Measurements from ENCODE around the gene PARD3B. TPM values are rescaled to one million over a fixed set of nuclear protein-coding genes. Genes with fewer than 3 reads are reported as not detected.

Gene PARD3B
- polyA plus RNA-seq, 3 donors, result not detected

GRCh38 chr2:205585449-205586383, 1040.4 kb downstream of the PARD3B start:
- DNase-seq, result no peak
- Histone ChIP-seq H3K4me3 (replicated peaks in 1 of 3; ENCODE audit: low read depth in 2 of 3, low read length in 3 of 3) (no peak overlapping the region), H4K20me1 (ENCODE audit: insufficient read depth, low read length) (no peaks in the 10 kb centered on the region), H3K4me1 (ENCODE audit: control insufficient read depth in 1 of 2, insufficient read depth in 2 of 2, low read length in 2 of 2) (no peaks in the 10 kb centered on the region), H3K36me3 (replicated peaks in 1 of 2; ENCODE audit: control insufficient read depth in 1 of 2, insufficient read depth in 2 of 2, low read length in 2 of 2) (no peaks in the 10 kb centered on the region), H3K9me3 (replicated peaks in 1 of 2; ENCODE audit: control insufficient read depth in 1 of 2, insufficient read depth in 1 of 2, low read length in 2 of 2) (no peaks in the 10 kb centered on the region), H2AFZ (ENCODE audit: insufficient read depth, low read depth, low read length, poor library complexity, severe bottlenecking) (no peak overlapping the region), H3K79me2 (ENCODE audit: insufficient read depth, low read length) (no peaks in the 10 kb centered on the region), H3K27ac (ENCODE audit: low read depth in 1 of 2, low read length in 2 of 2) (no peak overlapping the region), H3K4me2 (replicated peaks; ENCODE audit: extremely low read depth, low read length, poor library complexity, severe bottlenecking) (no peak overlapping the region), H3K9ac (ENCODE audit: insufficient read depth, low read length, poor library complexity, severe bottlenecking) (no peak overlapping the region), H3K27me3 (ENCODE audit: control insufficient read depth in 2 of 2, insufficient read depth in 2 of 2, low read length in 2 of 2) (no peaks in the 10 kb centered on the region)
- WGBS (ENCODE audit: insufficient coverage), result 62% methylated on average over 3 of the region's 10 CpGs
- no peaks in the 10 kb centered on the region for H3K36me3 Mint-ChIP-seq
- H3K27me3 Mint-ChIP-seq (ENCODE audit: low read depth in 3 of 3), result peaks cover 3 to 7% (median 5%) of the 10 kb centered on the region in 3 donors
- intact Hi-C loops (cut with micrococcal nuclease), result no loop called here
- H3K27ac Mint-ChIP-seq, result no peak overlapping the region
- no peak overlapping the region for H3K4me3 Mint-ChIP-seq
- peaks cover 0 to 8% (median 2%) of the 10 kb centered on the region in 7 donors for H3K9me3 Mint-ChIP-seq
- H3K4me1 Mint-ChIP-seq, result no peaks in the 10 kb centered on the region
- TF ChIP-seq, protein P1, sequence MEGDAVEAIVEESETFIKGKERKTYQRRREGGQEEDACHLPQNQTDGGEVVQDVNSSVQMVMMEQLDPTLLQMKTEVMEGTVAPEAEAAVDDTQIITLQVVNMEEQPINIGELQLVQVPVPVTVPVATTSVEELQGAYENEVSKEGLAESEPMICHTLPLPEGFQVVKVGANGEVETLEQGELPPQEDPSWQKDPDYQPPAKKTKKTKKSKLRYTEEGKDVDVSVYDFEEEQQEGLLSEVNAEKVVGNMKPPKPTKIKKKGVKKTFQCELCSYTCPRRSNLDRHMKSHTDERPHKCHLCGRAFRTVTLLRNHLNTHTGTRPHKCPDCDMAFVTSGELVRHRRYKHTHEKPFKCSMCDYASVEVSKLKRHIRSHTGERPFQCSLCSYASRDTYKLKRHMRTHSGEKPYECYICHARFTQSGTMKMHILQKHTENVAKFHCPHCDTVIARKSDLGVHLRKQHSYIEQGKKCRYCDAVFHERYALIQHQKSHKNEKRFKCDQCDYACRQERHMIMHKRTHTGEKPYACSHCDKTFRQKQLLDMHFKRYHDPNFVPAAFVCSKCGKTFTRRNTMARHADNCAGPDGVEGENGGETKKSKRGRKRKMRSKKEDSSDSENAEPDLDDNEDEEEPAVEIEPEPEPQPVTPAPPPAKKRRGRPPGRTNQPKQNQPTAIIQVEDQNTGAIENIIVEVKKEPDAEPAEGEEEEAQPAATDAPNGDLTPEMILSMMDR (IDR thresholded peaks at IDR 0.05), result no peak

GRCh38 chr2:205586626-205587025, 1041.4 kb downstream of the PARD3B start:
- Histone ChIP-seq H3K27me3 (ENCODE audit: control insufficient read depth in 2 of 2, insufficient read depth in 2 of 2, low read length in 2 of 2) (no peaks in the 10 kb centered on the region), H3K27ac (ENCODE audit: low read depth in 1 of 2, low read length in 2 of 2) (no peak overlapping the region), H3K4me3 (replicated peaks in 1 of 3; ENCODE audit: low read depth in 2 of 3, low read length in 3 of 3) (no peak overlapping the region), H3K36me3 (replicated peaks in 1 of 2; ENCODE audit: control insufficient read depth in 1 of 2, insufficient read depth in 2 of 2, low read length in 2 of 2) (no peaks in the 10 kb centered on the region), H4K20me1 (ENCODE audit: insufficient read depth, low read length) (no peaks in the 10 kb centered on the region), H3K79me2 (ENCODE audit: insufficient read depth, low read length) (no peaks in the 10 kb centered on the region), H2AFZ (ENCODE audit: insufficient read depth, low read depth, low read length, poor library complexity, severe bottlenecking) (no peak overlapping the region), H3K4me1 (ENCODE audit: control insufficient read depth in 1 of 2, insufficient read depth in 2 of 2, low read length in 2 of 2) (no peaks in the 10 kb centered on the region), H3K9ac (ENCODE audit: insufficient read depth, low read length, poor library complexity, severe bottlenecking) (no peak overlapping the region), H3K9me3 (replicated peaks in 1 of 2; ENCODE audit: control insufficient read depth in 1 of 2, insufficient read depth in 1 of 2, low read length in 2 of 2) (no peaks in the 10 kb centered on the region), H3K4me2 (replicated peaks; ENCODE audit: extremely low read depth, low read length, poor library complexity, severe bottlenecking) (no peak overlapping the region)
- DNase-seq, result no peak
- no peaks in the 10 kb centered on the region for H3K36me3 Mint-ChIP-seq
- H3K9me3 Mint-ChIP-seq, result peaks cover 0 to 8% (median 2%) of the 10 kb centered on the region in 7 donors
- no peak overlapping the region for H3K4me3 Mint-ChIP-seq
- TF ChIP-seq, protein P1 (IDR thresholded peaks at IDR 0.05), result no peak
- no CpG with 5 or more reads among the region's 5 CpGs for WGBS (ENCODE audit: insufficient coverage)
- H3K27ac Mint-ChIP-seq, result no peak overlapping the region
- intact Hi-C loops (cut with micrococcal nuclease), result no loop called here
- peaks cover 3 to 7% (median 6%) of the 10 kb centered on the region in 3 donors for H3K27me3 Mint-ChIP-seq (ENCODE audit: low read depth in 3 of 3)
- H3K4me1 Mint-ChIP-seq, result no peaks in the 10 kb centered on the region

Data from CD14-positive monocyte (primary cell).